Activated CD8-positive, alpha-beta memory T cell treated with anti-CD3 and anti-CD28 coated beads, Interleukin-2, amount 50 U/mL, for 4 hours (primary cell): ENCODE results near the gene KLK4.
"Not testable (repeated sequence)": the region's sequence is repeated elsewhere in the genome, so short reads cannot be mapped to it uniquely, and the experiment has no call there.

ENCODE experiments used
- DNase-seq: peaks from one replicate; pipeline ENCODE4 v3.0.0-alpha.2; 2020

The KLK4 gene

DNA sequence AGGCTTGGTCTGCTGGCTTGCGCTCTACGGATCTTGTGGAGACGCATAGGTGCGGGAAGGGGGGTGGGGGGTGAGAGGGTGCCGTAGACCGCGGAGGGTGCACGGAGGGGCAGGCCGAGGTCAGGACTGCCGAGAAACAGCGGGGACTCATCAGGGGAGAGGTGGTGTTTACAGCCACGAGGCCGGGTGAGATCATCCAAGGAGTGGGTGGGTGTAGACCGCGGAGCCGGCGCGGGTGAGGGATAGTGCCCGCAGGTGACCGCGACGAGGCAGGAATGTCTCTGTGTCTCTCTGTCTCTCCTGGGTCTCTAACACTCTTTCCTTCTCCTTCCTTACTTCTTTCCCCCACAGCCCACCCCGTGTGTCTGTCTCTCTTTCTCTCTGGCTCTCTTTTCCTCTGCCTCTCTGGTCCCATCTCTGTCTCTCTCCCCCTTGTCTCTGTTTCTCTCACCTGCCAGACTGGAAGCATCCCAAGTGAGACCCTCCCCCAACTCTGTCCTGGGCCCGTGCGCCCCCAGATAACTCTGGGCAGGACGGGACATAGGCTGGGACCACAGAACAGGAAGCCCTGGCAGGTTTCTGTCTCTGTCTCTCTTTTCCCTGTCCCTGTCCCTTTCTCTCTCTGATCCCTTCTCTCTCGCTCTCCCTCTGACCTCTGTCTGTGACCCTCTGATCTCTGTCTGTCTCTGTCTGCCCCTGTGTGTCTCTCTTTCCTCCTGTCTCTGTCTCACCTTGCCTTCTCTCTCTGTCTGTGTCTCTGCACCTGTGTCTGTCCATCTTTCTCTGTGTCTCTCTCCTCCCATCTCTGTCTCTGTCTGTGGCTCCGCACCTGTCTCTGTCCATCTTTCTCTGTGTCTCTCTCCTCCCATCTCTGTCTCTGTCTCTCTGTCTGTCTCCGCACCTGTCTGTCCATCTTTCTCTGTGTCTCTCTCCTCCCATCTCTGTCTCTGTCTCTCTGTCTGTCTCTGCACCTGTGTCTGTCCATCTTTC, 1.8 kb upstream of the KLK4 start:
- no peak for DNase-seq

DNA sequence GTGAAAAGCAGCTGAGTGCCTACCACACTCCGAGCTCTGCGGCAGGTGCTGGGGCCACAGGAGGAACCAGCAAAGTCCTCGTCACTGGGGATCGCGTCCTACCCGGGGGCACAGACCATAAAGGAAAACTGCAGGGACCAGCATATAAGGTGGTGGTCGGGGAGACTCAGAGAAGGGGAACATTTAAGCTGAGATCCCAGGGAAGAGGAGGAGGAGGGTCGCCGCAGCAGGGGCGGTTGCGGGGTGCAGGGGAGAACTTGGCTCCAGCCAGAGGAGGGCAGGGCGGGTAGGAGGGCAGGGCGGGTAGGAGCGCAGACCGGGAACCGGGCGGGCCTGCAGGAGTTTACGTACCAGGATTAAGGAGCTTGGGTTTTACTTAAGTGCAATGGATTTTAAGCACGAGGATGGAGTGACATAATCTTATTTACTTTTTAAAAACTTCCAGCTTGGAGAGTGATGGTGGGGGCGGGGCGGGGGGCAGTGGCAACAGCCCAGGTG, 956 bp upstream of the KLK4 start:
- no peak for DNase-seq

GRCh38 chr19:50910722-50911121, 473 bp downstream of the KLK4 start:
- DNase-seq, result no peak

GRCh38 chr19:50909240-50910070, 1.7 kb downstream of the KLK4 start:
- DNase-seq, result peak; percentile 19

GRCh38 chr19:50908336-50908735, 2.9 kb downstream of the KLK4 start:
- no peak for DNase-seq

DNA sequence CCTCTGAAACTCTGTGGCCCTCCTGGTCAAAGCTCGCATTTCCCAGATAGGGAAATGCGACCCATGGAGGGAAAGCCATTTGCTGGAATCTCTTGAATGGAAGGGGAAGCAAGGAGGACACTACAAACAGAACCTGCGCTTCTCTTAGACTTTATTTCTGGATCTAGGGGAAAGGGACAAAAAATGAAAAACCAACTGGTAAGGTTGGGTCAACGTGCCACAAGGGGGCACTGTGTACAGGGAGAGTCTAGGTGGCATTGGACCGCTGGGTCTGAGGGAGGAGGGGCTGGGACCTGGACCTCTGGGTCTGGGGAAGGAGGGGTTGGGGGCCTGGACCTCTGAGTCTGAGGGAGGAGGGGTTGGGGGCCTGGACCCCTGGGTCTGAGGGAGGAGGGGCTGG, 5.0 kb downstream of the KLK4 start:
- DNase-seq, result peak; percentile 29

DNA sequence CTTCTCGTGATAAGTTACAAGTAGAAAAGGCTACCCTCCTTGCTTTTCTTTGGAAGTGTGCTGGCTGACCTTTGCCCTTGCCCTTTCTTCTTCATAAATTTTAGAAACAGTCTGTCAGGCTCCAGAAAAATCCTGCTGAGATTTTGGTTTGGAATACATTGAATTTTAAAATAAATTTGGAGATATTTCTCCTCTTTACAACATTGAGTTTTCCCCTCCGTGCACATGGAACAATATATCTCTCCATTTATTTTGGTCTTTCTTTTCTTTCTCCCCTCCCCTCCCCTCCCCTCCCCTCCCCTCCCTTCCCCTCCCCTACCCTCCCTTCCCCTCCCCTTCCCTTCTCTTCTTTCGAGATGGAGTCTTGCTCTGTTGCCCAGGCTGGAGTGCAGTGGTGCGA, 8.6 kb downstream of the KLK4 start:
- no peak for DNase-seq

GRCh38 chr19:50899569-50899968, 11.6 kb downstream of the KLK4 start:
- no peak for DNase-seq

DNA sequence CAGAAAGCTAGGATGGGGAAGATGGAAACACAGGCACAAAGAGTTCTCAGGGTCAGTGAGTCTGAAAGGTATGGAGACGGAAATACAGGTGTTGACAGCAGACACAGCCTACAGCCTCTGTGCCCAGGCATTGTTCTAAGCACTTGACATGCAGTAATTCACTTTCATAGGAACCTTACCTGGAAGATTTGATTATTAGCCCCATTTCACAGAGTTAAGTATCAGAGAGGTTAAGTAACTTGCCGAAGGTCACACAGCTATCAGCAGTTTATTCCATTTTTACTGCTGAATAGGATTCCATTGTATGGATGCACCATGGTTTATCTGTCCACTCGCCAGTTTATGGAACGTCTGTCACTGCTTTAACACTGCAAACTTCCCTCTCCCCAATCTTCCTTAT, 13.2 kb downstream of the KLK4 start:
- DNase-seq, result no peak

DNA sequence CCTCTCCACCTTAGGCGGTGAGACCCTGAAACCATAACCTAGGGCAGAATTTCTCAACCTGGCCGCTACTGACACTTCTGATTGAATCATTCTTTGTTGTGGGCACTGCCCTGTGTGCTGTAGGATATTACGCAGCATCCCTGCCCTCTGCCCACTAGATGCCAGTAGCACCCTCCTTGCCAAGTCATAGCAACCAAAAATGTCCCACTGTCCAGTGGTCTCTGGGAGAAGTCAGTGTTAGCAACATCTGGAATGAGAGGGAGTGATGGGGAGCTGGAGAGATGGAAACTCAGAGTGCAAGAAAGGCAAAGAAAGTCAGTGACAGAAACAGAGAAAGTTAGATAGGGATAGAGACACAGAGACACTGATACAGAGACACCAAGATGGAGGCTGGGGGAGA, 13.6 kb downstream of the KLK4 start:
- DNase-seq, result no peak

DNA sequence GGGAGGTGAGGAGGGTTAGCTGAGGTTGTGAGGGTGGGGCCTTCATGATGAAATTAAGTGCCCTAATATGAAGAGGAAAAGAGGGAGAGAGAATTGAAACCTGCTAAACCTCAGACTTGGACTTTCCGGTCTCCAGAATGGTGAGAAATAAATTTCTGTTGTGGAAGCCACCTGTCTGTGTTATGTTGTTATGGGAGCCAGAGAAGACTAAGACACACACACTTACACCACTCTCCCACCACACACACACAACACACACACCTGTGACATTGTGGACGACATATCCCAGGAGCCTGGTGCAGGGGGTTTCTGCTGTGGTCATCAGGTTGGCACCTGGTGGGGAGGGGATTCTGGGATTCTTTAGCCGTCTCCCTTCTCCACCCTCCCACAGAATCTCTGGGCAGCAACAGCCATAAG, 14.0 kb downstream of the KLK4 start:
- no peak for DNase-seq

GRCh38 chr19:50896591-50897190, 14.5 kb downstream of the KLK4 start:
- no peak for DNase-seq

DNA sequence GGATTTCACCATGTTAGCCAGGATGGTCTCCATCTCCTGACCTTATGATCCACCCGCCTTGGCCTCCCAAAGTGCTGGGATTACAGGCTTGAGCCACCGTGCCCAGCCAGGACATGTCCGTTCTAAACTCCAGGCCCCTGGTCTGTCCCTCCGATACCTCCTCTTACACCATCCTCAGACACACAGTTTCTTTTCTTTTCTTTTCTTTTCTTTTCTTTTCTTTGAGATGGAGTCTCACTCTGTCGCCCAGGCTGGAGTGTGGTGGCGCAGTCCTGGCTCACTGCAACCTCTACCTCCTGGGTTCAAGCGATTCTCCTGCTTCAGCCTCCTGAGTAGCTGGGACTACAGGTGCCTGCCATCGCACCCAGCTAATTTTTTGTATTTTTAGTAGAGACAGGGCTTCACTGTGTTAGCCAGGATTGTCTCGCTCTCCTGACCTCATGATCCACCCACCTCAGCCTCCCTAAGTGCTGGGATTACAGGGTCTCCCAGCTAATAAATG, 15.1 kb downstream of the KLK4 start:
- DNase-seq, result not testable (repeated sequence)

DNA sequence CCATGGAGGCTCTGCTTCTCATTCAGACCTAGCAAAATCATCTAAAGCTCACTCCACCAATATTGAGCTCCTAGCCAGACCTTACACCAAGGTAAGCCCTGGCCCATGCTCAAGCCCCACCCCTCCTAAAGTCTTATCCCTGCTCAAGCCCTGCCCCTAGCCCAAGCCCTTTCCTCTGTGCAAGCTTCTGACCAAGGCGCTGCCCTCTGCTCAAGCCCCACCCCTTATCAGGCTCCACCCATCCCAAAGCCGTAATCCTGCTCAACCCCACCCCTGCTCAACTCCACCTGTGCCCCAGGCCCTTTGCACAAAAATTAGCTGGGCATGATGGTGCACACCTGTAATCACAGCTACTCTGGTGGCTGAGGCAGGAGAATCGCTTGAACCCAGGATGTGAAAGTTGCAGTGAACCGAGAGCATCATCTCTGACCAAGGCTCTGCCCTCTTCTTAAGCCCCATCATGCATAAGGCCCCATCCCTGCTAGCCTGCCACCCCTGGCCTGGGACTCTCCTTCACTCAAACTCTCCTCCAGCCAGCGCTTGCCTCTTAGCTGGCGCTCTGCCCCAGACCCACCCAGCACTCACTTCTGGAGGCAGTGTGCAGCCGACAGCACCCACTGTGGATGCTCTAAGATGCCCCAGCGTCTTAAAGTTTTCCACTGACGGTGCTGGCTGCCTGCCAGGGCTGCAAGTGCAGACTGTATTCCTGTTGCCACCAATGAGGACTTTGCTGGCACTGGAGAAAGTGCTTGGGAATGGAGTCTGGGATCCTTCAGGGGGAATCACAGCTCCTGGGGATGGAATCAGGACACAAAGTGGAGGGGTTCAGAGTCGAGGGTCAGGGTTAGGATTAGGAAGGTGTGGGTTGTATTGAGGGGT, 16.5 kb downstream of the KLK4 start:
- DNase-seq, result no peak

DNA sequence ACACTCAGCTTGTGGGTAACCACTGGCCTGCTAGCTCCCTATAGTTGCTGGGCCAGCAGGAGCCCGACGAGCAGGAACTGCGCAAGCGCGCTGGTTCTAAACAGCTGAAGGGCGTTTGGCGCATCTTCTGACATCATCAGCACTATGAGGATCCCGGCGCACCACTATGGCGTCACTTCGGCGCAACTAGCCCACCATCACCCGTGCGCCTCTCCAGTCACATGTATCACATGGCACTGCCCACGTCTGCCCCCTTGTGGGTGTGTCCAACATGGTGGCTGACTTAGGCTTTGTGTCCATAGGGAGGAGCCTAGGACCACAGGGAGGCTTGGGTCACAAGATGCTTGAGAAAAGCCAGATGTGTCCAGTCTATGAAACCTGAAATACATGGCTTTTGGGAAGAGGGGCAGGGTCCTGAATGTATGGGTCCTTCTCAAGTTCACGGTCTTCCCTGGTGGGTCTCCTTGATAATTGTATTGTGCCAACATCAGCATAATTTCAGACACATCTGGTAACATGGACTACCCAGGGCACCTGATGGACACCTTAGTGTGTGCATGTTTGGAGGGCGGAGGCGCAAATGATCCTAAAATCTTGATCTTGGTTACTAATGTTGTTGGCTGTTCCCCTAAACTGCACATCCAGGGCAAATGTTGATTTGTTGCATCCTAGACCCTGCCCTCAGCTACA, 18.0 kb downstream of the KLK4 start:
- DNase-seq, result no peak

- no peak for DNase-seq
Measured at GRCh38 chr19:50891253-50891625, 20.0 kb downstream of the KLK4 start.

DNA sequence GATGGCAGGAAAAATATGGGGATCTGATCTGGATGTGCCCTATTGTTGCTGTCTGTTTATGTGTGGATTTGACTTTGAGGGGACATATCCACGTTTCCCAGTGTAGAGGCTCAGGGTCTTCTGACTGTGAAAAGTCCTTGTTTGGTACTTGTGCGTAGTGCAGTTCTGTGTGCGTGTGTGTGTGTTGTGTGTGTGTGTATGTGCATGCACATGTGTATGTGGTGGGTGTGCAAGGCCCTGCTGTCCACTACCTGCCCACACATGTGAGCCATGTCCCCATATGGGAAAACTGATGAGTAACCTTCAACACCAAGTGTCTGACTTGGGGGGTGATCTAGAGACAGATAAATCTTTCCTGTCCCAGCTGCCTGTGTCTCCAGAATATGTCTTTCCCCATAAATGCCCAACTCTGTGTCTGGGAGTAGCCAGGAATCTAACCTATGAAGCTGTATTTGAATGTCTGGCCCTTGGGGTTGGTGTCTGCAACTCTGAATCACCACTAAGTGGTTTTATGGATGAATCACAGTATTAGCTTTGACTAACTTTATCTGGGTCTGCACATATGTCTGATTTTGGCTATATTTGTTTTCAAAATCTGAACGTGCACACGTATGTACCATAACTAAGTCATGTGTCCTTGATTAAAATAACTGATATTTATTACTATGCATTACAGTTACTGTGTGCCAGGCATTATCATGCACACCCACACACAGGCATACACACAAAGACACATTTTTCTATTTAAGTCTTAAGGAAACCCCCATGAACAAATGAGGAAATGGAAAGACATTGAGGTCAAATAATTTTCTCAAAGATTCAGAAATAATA, 20.6 kb downstream of the KLK4 start:
- DNase-seq, result no peak

- DNase-seq, result no peak
Measured at GRCh38 chr19:50889638-50890037, 21.6 kb downstream of the KLK4 start.

- DNase-seq, result no peak
Measured at GRCh38 chr19:50882188-50882587, 29.0 kb downstream of the KLK4 start.

- no peak for DNase-seq
Measured at GRCh38 chr19:50880241-50880640, 31.0 kb downstream of the KLK4 start.
